ENCODE measurements around the gene USP14. TPM values are rescaled to one million over a fixed set of nuclear protein-coding genes. Genes with fewer than 3 reads are reported as not detected.
"Not testable (repeated sequence)": the region's sequence is repeated elsewhere in the genome, so short reads cannot be mapped to it uniquely, and the experiment has no call there.

The USP14 gene
- total RNA-seq, 2 experiments from 2014 or later = 94.7 to 101 TPM

- ChIA-PET CTCF (interaction anchor here (0.6 to 0.8 kb wide), 2 partner anchors 10 to 772 kb away, joined by 3 read pairs; no protein-coding TSS in a partner anchor), POLR2A (no interaction called here)
- DNase-seq (peak; percentile 58), ATAC-seq (peak; percentile 74)
- Mint-ChIP-seq H3K9me3 (ENCODE audit: low read depth) (no peaks in the 10 kb centered on the region), H3K36me3 (ENCODE audit: low read depth) (no peaks in the 10 kb centered on the region), H3K27me3 (no peaks in the 10 kb centered on the region), H3K4me3 (no peak overlapping the region), H3K4me1 (peaks cover 2% of the 10 kb centered on the region), H3K27ac (no peak overlapping the region)
- intact Hi-C loops (cut with DNase I, micrococcal nuclease) = no loop called here
These were observed 21.9 kb upstream of the USP14 start for GRCh38 chr18:136433-136832.

DNA sequence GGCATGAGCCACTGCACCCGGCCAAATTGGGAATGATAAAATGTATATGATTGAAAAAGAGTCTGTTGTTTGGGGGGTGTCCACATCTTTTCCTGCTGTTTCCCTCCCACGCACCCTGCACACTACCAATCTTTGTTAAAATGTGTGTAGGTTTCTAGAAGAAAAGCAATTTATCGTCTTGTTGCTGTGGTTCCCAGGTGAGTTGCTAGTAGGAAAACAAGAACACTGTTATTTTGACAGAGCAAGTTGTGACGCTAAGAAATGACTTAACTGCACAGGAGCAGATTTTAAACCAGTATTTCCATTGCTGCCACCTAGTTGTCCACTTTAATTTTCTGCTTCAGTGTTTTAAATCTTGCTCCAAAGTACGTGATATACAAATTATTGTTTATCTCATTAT lies 21.0 kb upstream of the USP14 start:
- intact Hi-C loops (cut with DNase I, micrococcal nuclease) = no loop called here
- H3K4me1 Mint-ChIP-seq = peaks cover 2% of the 10 kb centered on the region
- POLR2A ChIA-PET = no interaction called here

DNA sequence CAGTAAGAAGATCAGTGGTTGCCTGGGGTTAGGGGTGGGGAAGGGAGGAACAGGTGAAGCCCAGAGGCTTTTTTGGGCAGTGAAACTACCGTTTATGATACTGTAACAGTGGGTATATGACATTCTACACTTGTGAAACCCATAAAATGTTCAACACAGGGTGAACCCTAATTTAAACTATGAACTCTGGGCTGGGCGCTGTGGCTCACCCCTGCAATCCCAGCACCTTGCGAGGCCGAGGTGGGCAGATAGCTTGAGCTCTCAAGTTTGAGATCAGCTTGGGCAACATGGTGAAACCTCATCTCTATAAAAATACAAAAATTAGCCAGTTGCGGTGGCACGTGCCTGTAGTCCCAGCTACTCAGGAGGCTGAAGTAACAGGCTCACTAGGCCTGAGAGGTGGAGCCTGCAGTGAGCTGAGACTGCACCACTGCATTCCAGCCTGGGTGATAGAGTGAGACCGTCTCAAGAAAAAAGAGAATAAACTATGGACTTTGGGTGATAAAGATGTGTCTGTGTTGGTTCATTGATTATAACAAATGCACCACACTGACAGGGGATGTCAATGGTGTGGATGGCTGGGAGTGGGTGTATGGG lies 17.6 kb upstream of the USP14 start:
- ATAC-seq = no peak
- POLR2A ChIA-PET = interaction anchor here (0.5 kb wide), 1 partner anchor 73 kb away, joined by 8 read pairs; no protein-coding TSS in a partner anchor

More for the DNA sequence above, 21.0 kb upstream of the USP14 start:
- no peak overlapping the region for H3K4me3 Mint-ChIP-seq
- H3K27me3 Mint-ChIP-seq = peaks cover 4% of the 10 kb centered on the region
- H3K36me3 Mint-ChIP-seq (ENCODE audit: low read depth) = no peaks in the 10 kb centered on the region
- CTCF ChIA-PET = interaction anchor here (0.8 kb wide), 1 partner anchor 9 kb away, joined by 3 read pairs; no protein-coding TSS in a partner anchor
- H3K9me3 Mint-ChIP-seq (ENCODE audit: low read depth) = no peaks in the 10 kb centered on the region
- no peak overlapping the region for H3K27ac Mint-ChIP-seq
- DNase-seq = no peak
- no peak for ATAC-seq

DNA sequence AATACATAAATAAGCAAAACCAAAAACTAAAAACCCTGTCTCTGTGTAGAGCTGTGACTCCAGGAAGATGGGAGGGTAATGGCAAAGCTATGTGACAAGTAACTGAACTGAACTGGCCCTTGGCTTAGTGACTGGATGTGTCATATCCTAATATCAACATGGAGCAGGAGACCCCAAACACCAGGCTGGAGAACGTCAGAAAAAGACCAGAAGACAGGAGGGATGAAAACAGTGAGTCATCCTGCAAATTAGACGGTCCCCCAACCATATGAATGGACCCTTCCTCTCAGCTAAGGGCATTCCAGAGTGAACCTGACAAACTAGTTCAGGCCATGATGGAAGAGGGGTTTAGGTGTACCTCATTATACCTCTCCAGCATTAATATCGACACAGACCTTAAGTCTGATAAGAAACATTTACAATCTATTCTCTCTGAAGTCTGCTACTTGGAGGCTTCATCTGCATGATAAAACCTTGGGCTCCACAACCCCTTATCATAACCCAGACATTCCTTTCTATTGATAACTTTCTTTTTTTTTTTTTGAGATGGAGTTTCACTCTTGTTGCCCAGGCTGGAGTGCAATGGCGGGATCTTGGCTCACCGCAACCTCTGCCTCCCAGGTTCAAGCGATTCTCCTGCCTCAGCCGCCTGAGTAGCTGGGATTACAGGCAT lies 15.6 kb upstream of the USP14 start:
- H3K36me3 Mint-ChIP-seq (ENCODE audit: low read depth); H3K4me3 Mint-ChIP-seq; H3K4me1 Mint-ChIP-seq; H3K27ac Mint-ChIP-seq; ATAC-seq; DNase-seq; H3K9me3 Mint-ChIP-seq (ENCODE audit: low read depth); POLR2A ChIA-PET; intact Hi-C loops (cut with DNase I, micrococcal nuclease); H3K27me3 Mint-ChIP-seq: not testable (repeated sequence)
- CTCF ChIA-PET = interaction anchor here (0.6 to 1.1 kb wide), 2 partner anchors 10 to 72 kb away, joined by 3 read pairs; no protein-coding TSS in a partner anchor

More for the DNA sequence above, 17.6 kb upstream of the USP14 start:
- peaks cover 2% of the 10 kb centered on the region for H3K4me1 Mint-ChIP-seq
- CTCF ChIA-PET = interaction anchor here (1.2 kb wide), 1 partner anchor 15 kb away, joined by 3 read pairs; no protein-coding TSS in a partner anchor
- intact Hi-C loops (cut with DNase I, micrococcal nuclease) = no loop called here
- peaks cover 6% of the 10 kb centered on the region for H3K27me3 Mint-ChIP-seq
- no peaks in the 10 kb centered on the region for H3K9me3 Mint-ChIP-seq (ENCODE audit: low read depth)
- H3K27ac Mint-ChIP-seq = no peak overlapping the region
- no peak overlapping the region for H3K4me3 Mint-ChIP-seq
- no peaks in the 10 kb centered on the region for H3K36me3 Mint-ChIP-seq (ENCODE audit: low read depth)
- DNase-seq = no peak

GRCh38 chr18:148841-149240 lies 9.5 kb upstream of the USP14 start:
- H3K4me1 Mint-ChIP-seq = no peaks in the 10 kb centered on the region
- H3K27me3 Mint-ChIP-seq = peaks cover 5% of the 10 kb centered on the region
- no peaks in the 10 kb centered on the region for H3K36me3 Mint-ChIP-seq (ENCODE audit: low read depth)
- DNase-seq (no peak), ATAC-seq (no peak)
- POLR2A ChIA-PET = no interaction called here
- no peak overlapping the region for H3K27ac Mint-ChIP-seq
- intact Hi-C loops (cut with DNase I, micrococcal nuclease) = no loop called here
- H3K9me3 Mint-ChIP-seq (ENCODE audit: low read depth) = no peaks in the 10 kb centered on the region
- H3K4me3 Mint-ChIP-seq = no peak overlapping the region
- CTCF ChIA-PET = no interaction called here

DNA sequence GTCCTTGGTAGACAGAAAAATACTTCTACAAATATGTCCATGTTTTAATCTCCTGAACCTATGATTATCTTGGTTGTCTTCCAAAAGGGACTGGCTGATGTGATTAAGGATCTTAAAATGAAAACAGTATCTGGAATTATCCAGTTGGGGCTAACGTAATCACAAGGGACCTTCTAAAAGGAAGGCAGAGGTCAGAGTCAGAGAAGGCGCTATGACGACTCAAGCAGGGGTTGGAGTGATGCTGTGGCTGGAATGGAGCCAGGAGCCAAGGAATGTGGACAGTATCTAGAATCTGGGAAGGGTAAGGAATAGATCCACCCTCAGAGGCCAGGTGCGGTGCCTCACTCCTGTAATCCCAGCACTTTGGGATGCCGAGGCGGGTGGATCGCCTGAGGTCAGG lies 4.2 kb upstream of the USP14 start:
- Mint-ChIP-seq H3K27ac (no peak overlapping the region), H3K27me3 (peaks cover 4% of the 10 kb centered on the region), H3K4me3 (no peak overlapping the region), H3K9me3 (ENCODE audit: low read depth) (no peaks in the 10 kb centered on the region), H3K36me3 (ENCODE audit: low read depth) (no peaks in the 10 kb centered on the region), H3K4me1 (peaks cover 6% of the 10 kb centered on the region)
- intact Hi-C loops (cut with DNase I, micrococcal nuclease) = no loop called here
- DNase-seq (no peak), ATAC-seq (no peak)
- CTCF ChIA-PET = no interaction called here
- POLR2A ChIA-PET = no interaction called here

- Mint-ChIP-seq H3K4me3 (no peak overlapping the region), H3K36me3 (ENCODE audit: low read depth) (peaks cover 2% of the 10 kb centered on the region), H3K27me3 (peaks cover 2% of the 10 kb centered on the region), H3K4me1 (peaks cover 17% of the 10 kb centered on the region), H3K27ac (no peak overlapping the region), H3K9me3 (ENCODE audit: low read depth) (no peaks in the 10 kb centered on the region)
- intact Hi-C loops (cut with DNase I, micrococcal nuclease) = no loop called here
- POLR2A ChIA-PET = no interaction called here
- ATAC-seq (no peak), DNase-seq (no peak)
- CTCF ChIA-PET = interaction anchor here (0.6 kb wide), 1 partner anchor 15 kb away, joined by 3 read pairs; no protein-coding TSS in a partner anchor
These were observed 2.7 kb upstream of the USP14 start for GRCh38 chr18:155688-156087.

DNA sequence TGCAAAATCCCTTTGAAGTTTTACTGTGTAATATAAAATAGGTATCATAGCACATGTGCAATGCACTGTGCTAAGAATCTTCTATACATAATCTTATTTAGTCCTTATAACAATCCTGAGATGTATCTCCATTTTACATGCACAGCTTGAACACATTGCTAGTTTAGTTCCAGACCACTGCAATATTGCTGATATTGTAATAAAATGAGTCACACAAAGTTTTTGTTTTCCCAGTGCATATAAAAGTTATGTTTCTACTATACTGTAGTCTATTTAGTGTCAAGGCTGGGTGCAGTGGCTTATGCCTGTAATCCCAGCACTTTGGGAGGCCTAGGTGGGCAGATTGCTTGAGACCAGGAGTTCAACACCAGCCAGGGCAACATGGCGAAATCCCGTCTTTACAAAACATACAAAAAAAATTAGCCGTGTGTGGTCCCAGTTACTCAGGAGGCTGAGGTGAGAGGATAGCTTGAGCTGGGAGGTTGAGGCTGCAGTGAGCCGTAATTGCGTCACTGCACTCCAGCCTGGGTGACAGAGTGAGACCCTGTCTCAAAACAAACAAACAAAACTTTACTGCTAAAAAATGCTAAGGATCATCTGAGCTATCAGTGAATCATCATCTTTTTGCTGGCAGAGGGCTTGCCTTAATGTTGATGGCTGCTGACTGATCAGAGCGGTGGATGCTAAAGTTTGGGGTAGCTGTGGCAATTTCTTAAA lies 1.7 kb upstream of the USP14 start:
- no peak for ATAC-seq
- H3K9me3 Mint-ChIP-seq (ENCODE audit: low read depth) = no peaks in the 10 kb centered on the region
- no peaks in the 10 kb centered on the region for H3K27me3 Mint-ChIP-seq
- H3K4me3 Mint-ChIP-seq = no peak overlapping the region
- H3K36me3 Mint-ChIP-seq (ENCODE audit: low read depth) = peaks cover 7% of the 10 kb centered on the region
- DNase-seq = no peak
- intact Hi-C loops (cut with DNase I, micrococcal nuclease) = no loop called here
- no peak overlapping the region for H3K27ac Mint-ChIP-seq
- peaks cover 24% of the 10 kb centered on the region for H3K4me1 Mint-ChIP-seq
- ChIA-PET POLR2A (no interaction called here), CTCF (interaction anchor here (0.6 kb wide), 1 partner anchor 16 kb away, joined by 3 read pairs; no protein-coding TSS in a partner anchor)

DNA sequence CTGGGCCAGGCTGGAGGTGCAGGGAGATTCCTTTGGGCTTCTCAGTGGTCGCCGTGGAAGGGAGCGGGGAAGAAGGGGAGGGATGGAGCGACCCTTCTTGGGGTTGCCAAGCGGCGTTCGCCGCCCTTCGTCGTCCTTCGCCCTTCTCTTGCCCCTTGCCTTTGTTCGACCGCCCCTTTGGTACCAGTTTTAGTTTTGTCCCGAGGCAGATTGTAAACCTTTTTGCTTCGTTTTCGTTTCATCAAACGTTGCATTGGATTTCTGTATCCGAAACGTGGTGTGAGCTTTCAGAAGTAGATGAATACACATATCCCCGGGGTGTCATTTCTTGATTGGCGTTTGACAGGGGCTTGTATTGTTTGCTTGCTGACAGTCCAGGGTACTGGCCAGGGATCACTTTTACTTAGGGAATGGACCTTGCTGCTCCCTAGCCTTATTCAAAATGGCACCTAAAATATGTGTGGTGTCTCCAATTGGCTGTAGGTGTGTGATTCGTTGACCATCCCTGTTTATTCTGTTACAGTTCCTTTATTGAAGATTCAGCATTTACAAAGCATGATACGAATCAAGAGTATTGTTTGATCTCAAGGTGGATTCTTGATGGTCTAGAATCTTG lies 788 bp downstream of the USP14 start:
- no peak for ATAC-seq
- DNase-seq = peak; percentile 11
- Mint-ChIP-seq H3K27me3 (no peaks in the 10 kb centered on the region), H3K4me3 (peak overlapping the region; percentile 89), H3K4me1 (peaks cover 31% of the 10 kb centered on the region), H3K27ac (peak overlapping the region; percentile 87), H3K36me3 (ENCODE audit: low read depth) (peaks cover 14% of the 10 kb centered on the region), H3K9me3 (ENCODE audit: low read depth) (no peaks in the 10 kb centered on the region)
- intact Hi-C loops (cut with DNase I, micrococcal nuclease) = loop anchor here (2.0 kb wide), 2 partner anchors 48 to 500 kb away; no protein-coding TSS in a partner anchor
- POLR2A ChIA-PET = no interaction called here
- CTCF ChIA-PET = interaction anchor here (0.9 to 1.2 kb wide), 2 partner anchors 8 to 13 kb away, joined by 3 to 4 read pairs; no protein-coding TSS in a partner anchor

GRCh38 chr18:159933-160332 lies 1.6 kb downstream of the USP14 start:
- H3K9me3 Mint-ChIP-seq (ENCODE audit: low read depth) = no peaks in the 10 kb centered on the region
- ChIA-PET CTCF (interaction anchor here (0.9 to 1.2 kb wide), 2 partner anchors 9 to 12 kb away, joined by 3 to 4 read pairs; no protein-coding TSS in a partner anchor), POLR2A (no interaction called here)
- no peak for DNase-seq
- peaks cover 31% of the 10 kb centered on the region for H3K4me1 Mint-ChIP-seq
- H3K27me3 Mint-ChIP-seq = no peaks in the 10 kb centered on the region
- intact Hi-C loops (cut with DNase I, micrococcal nuclease) = loop anchor here (2.0 kb wide), 2 partner anchors 49 to 499 kb away; no protein-coding TSS in a partner anchor
- ATAC-seq = no peak
- H3K4me3 Mint-ChIP-seq = peak overlapping the region; percentile 89
- H3K27ac Mint-ChIP-seq = peak overlapping the region; percentile 87
- peaks cover 20% of the 10 kb centered on the region for H3K36me3 Mint-ChIP-seq (ENCODE audit: low read depth)

All from activated CD4-positive, alpha-beta T cell treated with anti-CD3 and anti-CD28 coated beads for 36 hours (primary cell).